GM19035 (cell line): ENCODE data around the gene LGALS4.
"Not testable (repeated sequence)": the region's sequence is repeated elsewhere in the genome, so short reads cannot be mapped to it uniquely, and the experiment has no call there.

Source experiments
- ATAC-seq: cut with Tn5 transposase; IDR thresholded peaks from one replicate; pipeline ENCODE4 v1.9.1; 2021; ENCODE audit not compliant: unreplicated experiment

The LGALS4 gene

DNA sequence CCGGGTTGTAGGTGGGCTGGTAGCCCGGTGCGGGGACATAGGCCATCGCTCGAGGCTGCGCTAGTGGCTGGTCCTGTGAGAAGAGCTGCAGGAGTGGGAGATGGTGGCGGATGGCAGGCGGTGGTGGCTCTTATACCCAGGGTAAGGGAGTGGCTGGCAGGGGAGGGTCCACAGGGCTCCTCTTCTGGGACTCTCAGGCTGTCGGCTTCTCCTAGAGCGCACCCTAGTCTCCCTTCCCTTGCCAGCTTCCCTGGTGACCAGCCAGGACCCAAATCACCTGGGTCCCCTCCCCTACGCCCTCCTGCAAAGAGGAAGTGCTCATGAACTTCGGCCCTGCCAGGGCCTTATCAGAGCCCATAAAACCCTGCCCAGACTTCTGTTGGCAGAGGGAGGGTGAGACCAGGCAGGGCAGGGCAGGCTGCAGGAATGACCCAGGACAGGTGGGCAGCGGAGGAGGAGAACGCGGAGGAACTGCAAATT, at the start of gene LGALS4:
Gene LGALS4 (minus strand): TSS at position 105 of the 480 bp plus-strand sequence. CDS start 59 bp downstream, at position 46.
- no peak for ATAC-seq

- ATAC-seq, result no peak
Observed at GRCh38 chr19:38861368-38861767, 48.6 kb upstream of the LGALS4 start.

GRCh38 chr19:38859631-38860204, 47.0 kb upstream of the LGALS4 start:
- not testable (repeated sequence) for ATAC-seq

DNA sequence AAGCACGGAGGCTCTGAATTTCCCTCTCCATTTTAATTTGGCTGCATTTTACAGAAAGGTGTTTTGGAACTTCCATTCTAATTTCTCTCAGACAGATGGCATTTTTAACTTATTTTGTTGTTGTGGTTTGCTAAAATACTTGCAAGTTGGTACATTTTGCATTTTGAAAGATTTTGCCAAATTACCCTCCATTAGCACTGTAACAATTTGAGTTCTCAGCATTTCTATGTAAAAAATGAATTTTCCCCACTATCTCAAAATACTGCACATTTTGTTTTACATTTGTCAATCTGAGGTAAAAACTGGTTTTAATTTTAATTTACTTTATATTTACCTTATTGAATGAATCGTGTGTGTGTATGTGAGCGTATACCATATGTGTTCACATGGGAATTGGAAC, 44.1 kb upstream of the LGALS4 start:
- ATAC-seq, result no peak

DNA sequence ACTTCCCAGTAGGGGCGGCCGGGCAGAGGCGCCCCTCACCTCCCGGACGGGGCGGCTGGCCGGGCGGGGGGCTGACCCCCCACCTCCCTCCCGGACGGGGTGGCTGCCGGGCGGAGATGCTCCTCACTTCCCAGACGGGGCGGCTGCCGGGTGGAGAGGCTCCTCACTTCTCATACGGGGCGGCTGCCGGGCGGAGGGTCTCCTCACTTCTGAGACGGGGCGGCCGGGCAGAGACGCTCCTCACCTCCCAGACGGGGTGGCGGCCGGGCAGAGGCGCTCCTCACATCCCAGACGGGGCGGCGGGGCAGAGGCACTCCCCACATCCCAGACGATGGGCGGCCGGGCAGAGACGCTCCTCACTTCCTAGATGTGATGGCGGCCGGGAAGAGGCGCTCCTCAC, 43.0 kb upstream of the LGALS4 start:
- not testable (repeated sequence) for ATAC-seq

DNA sequence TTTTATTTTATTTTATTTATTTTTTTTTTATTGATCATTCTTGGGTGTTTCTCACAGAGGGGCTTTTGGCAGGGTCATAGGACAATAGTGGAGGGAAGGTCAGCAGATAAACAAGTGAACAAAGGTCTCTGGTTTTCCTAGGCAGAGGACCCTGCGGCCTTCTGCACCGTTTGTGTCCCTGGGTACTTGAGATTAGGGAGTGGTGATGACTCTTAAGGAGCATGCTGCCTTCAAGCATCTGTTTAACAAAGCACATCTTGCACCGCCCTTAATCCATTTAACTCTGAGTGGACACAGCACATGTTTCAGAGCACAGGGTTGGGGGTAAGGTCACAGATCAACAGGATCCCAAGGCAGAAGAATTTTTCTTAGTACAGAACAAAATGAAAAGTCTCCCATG, 42.2 kb upstream of the LGALS4 start:
- ATAC-seq, result not testable (repeated sequence)

DNA sequence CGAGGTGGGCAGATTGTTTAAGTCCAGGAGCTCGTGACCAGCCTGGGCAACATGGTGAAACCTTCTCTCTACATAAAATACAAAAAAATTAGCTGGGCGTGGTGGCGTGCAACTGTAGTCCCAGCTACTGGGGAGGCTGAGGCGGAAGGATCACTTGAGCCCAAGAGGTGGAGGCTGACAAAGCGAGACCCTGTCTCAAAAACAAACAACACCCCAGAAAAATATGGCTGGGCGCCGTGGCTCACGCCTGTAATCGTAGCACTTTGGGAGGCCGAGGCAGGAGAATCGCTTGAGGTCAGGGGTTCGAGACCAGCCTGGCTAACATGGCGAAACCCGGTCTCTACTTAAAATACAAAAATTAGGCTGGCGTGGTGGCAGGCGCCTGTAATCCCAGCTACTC, 40.5 kb upstream of the LGALS4 start:
- no peak for ATAC-seq

DNA sequence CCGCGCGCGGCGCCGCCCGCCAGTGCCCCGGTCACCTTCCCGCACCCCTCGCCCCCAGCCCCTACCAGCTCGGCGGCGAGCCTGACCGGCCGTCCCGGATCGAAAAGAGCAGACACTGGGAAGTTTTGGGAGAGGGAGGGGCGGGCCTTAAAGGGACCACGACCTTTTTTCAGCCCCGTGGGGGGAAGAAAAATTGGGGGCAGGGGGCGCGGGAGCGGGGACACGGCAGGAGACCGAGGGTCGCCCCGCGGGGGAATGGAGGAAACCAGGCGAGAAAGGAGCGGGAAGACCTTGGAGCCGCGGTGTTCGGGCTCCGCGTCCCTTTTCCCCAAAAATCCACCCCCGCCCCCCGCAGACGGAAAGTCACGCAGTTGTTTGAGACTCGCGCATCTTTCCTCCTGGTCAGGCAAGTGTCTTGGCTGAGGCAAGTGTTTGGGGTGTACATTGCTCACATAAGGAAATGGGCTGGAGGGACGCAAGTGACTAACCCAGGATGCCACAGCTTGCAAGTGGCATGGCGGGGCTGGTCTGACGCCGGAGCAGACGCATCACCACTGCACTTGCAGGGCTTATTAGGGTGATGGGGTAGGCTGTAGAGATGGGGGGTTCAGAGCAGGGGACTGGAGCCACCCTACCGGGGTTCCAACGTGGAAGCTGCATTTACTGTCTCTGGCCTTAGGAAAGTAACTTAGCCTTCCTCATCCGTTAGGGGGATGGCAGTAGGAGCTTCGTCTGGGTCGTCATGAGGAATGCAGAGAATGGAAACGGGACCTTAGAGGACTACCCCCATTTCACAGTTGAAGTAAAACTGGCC, 39.7 kb upstream of the LGALS4 start:
- no peak for ATAC-seq

GRCh38 chr19:38851622-38852230, 39.0 kb upstream of the LGALS4 start:
- ATAC-seq, result peak; percentile 17

- no peak for ATAC-seq
Observed at GRCh38 chr19:38850976-38851621, 38.4 kb upstream of the LGALS4 start.

DNA sequence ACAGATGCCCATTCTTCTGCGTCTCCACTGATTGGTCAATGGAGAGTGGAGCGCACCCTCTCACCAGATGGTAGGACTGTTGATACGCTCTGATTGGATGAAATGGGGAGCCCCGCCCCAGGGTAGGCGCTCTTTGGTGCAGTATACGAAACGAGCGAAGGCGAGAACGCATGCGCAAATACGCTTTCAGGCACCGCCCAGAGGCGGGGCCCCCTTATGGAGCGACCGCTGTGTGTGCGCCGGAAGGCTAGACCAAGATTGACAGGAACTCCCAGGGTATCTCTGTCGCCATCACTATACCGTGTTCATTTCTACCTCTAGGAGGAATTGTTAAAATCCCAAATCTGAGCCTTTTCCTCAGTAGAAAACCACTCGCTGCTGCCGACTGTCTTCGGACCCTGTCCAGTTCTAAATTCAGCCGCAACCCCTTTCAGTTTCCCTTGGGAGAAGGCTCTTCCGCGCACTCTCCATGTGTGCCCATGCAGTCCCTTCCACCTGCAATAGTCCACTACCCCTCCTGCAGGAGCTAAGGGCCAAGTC, 37.8 kb upstream of the LGALS4 start:
- ATAC-seq, result peak; percentile 58

GRCh38 chr19:38849860-38850435, 37.2 kb upstream of the LGALS4 start, which contains the start of gene HNRNPL:
Gene HNRNPL, minus strand, starts transcription at chr19:38849986. Its CDS starts 20 bp downstream, at chr19:38849966.
- peak; percentile 58 for ATAC-seq

DNA sequence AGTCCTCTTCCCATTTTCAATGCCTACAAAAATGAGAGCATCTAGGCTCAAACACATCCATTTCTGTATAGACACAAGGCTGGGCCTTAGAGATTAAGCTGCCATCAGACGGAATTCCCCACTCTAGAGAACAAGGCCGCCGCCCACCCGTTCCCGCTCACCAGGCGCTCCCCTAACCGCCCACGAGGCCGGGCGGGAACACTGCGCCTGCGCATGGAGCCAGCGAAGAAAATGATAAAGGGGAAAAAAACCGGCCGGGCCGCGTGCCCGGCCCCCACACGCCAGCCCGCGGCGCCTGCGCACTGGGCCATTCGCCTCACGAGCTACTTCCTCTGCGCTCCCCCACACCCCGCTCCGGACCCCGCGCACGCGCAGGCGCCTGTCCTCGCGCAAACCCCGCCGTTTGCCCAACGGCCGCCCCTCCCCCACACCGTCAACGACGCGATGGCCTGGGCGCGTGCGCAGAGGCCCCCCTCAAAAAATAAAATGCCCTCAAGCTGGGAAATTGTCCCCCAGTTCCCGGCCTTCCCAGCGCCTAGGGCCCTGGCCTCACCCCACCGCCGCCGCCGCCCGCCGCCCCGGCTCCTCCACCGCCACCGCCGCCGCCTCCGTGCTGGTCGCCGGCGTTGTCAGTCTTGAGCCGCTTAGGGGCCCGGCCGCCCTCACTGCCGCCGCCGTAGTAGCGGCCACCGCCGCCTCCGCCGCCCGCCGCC, 36.6 kb upstream of the LGALS4 start:
- ATAC-seq, result peak; percentile 25

DNA sequence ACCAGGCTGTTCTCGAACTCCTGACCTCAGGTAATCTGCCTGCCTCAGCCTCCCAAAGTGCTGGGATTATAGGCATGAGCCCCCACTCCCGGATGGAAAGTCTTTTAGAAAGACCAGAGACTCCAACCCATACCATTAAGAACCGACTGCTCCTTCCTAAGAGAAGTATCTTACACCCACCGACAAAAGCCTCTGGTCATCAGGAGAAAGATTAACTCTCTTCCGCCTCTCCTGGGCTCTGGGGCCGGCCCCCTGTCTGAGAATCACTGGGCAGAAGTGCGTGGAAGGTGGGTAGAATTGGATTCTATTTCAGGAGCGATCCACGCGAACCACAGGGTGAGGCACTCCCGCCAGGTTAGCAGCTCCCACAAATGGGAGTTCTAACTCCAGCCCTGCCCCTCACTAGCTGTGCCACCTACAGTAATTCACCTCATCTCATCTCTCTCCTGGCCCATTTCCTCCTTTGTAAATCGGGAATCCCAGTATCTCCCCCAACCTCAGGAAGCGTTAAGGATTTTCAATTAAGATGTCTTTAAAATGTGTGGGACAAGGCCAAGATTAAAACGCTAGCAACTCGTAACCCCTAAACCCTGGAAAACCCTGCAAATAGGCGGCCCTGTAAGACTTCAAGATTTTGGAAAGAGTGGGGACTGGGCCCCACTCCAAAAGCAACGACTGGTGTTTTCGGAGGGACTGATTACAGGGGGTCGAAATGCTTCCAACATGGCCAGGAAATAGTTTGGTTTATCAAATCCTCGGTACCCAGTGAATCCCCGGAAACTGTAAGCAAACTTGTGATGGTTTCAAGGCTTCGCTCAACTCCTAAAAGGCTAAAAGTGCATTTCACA, 35.8 kb upstream of the LGALS4 start:
- no peak for ATAC-seq

- ATAC-seq, result no peak
Observed at GRCh38 chr19:38846097-38846496, 33.4 kb upstream of the LGALS4 start.

GRCh38 chr19:38845374-38846024, 32.8 kb upstream of the LGALS4 start:
- no peak for ATAC-seq

DNA sequence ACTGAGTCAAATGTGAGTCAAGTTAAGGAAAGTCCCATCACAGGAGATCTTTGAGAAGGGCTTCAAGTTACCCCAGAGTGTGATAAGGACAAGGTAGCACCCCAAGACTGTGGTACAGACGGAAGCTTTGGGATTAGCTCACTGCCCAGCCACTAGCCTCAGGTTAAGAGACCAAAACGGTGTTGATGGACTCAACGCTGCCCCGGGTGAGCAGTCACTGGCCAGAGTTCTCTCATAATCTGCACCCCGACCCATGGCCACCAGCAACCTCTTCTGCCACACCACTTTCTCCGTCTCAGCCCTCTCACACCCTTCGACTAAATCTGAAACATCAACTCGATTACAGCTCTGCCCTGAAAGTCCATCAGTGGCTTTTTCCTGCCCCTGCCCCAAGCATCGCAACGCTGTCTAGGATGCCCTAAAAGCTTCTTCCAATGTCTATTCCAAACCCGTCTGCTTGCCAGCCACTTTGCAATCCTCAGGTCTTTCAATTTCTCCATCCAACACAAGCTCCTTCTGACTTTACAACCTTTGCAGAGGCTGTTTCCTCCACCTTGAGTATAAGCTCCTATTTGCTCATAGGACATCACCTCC, 31.4 kb upstream of the LGALS4 start:
- ATAC-seq, result no peak

DNA sequence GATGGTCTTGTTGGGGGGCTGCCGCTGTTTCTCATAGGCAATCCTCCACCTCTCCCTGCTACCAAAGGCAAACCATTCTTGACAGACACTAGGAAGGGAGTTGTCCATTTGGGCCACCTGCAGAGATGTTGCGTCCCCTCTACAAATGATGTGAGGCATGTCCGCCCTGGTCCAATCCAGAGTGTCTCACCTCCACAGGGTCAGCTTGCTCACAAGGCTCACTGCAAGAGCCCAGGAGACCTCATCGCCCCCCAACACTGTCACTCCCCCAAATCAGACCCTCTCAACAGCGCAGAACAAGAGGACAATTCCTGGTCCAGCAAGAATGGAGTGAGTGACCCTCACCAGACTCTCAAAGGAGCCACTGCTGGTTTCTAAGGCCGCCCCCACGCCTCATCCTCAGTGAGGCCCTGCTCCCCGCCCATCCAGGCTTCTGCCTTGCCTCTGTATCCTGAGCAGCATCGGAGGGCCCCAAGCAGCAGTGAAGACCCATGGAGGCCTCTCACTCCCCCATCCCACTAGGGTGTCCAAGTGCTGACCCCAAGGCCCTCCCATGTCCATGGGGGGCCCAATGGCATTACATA, 30.5 kb upstream of the LGALS4 start:
- no peak for ATAC-seq
